Esophagus squamous epithelium (tissue), 5 donors: Measurements from ENCODE around the gene FAM187B. TPM values are rescaled to one million over a fixed set of nuclear protein-coding genes. Genes with fewer than 3 reads are reported as not detected.
"Not testable (repeated sequence)": the region's sequence is repeated elsewhere in the genome, so short reads cannot be mapped to it uniquely, and the experiment has no call there.

Experiments used
- DNase-seq: peaks from one replicate; lab custom pipeline; 2025; lab: John Stamatoyannopoulos, UW
- H3K27ac ChIP-seq, 4 donors: fragments of 200-600 bp; sonication (generic); one replicate each; pipeline ENCODE4 v1.5.1; 2016 to 2019; ENCODE audit warnings: mild to moderate bottlenecking in 1 of 4
- H3K27me3 ChIP-seq, 4 donors: fragments of 200-600 bp; sonication (generic); 1 replicate in 3 of 4; 2 replicates in 1 of 4; pipeline versions ENCODE4 v1.5.1 to v1.6.0; 2017 to 2021; ENCODE audit warnings: antibody characterized with exemption in 1 of 4
- H3K36me3 ChIP-seq, 3 donors: fragments of 200-600 bp; sonication (generic); one replicate each; pipeline ENCODE4 v1.5.1; 2016 to 2019
- H3K4me1 ChIP-seq, 3 donors: fragments of 200-600 bp; sonication (generic); one replicate each; pipeline ENCODE4 v1.5.1; 2017 to 2019
- H3K4me3 ChIP-seq, 4 donors: fragments of 200-600 bp; sonication (generic); 1 replicate in 3 of 4; 2 replicates in 1 of 4; pipeline ENCODE4 v1.5.1; 2016 to 2019; ENCODE audit warnings: mild to moderate bottlenecking in 2 of 4, moderate library complexity in 1 of 4
- H3K9me3 ChIP-seq, 3 donors: fragments of 200-600 bp; sonication (generic); one replicate each; pipeline ENCODE4 v1.5.1; 2016 to 2019
- CTCF ChIP-seq, 6 experiments: fragments of 450-650 bp in 4 of 6; fragments of 200-600 bp in 2 of 6; sonication (generic) in 2 of 6; IDR thresholded peaks; one replicate each; pipeline ENCODE4 v1.5.1; 2016 to 2019; ENCODE audit warnings: antibody characterized with exemption in 6 of 6, mild to moderate bottlenecking in 4 of 6, moderate library complexity in 4 of 6
- POLR2A ChIP-seq, 4 donors: fragments of 450-650 bp; IDR thresholded peaks; one replicate each; pipeline ENCODE4 v1.6.1; 2017; ENCODE audit warnings: antibody characterized with exemption in 4 of 4, mild to moderate bottlenecking in 4 of 4, moderate library complexity in 3 of 4
- WGBS, 2 donors: methylation state at CpG; one replicate each; pipeline ENCODE4 v1.1.5; 2018; 5-methylcytosine and 5-hydroxymethylcytosine counted together
- intact Hi-C: fragments of 100-400 bp; cut with DNase I; formaldehyde crosslinking; loops from one replicate; pipeline ENCODE4 v1.15.0; 2022
- total RNA-seq, 4 donors: library from RNA; depleted of rRNA; stranded (reverse); fragments of >200 nt; gene quantifications; one replicate each; pipeline ENCODE4 v1.1.0, GENCODE V29; 2016
- donor health status: DM: yes; HTN: yes; CAD: no.

The FAM187B gene
- total RNA-seq, 4 donors from 2014 or later: not detected

DNA sequence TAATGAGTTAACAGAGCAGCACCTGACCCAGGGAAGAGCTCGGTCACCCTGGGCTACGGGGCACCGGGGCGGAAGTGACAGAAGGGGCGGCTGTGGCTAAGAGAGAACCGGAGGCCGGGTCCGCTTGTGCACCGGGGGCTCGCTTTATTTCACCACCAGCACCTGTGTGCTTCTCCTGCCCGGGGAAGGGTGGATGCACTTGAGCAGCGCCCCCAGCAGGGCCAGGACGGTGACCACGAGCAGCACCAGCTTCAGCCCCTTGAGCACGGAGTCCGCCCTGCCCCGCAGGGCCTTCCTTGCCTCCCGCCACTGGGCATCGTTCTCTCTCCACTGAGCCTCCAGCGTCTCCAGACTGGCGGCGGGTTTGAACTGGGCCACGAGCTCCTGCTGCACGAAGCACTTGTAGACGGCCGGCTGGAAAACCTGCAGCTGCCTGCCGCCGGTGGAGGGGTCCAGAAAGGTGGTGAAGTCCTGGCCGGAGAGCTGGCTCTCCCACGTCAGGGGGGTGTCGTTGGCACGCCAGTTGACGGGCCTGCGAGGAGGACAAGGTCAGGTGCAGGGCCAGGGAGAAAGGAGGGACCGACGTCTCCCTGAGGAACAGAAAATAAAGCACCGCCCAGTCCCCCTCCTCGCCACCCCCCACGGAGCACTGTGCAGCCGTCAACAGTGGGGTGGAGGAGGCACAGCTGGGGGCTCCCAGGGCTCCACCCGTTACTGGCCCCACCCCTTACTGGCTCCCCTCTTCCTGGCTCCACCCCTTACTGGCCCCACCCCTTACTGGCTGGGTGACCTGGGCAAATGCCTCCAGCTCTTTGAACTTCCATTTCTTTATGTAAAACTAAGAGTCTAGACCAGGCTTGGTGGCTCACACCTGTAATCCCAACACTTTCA lies 3.6 kb downstream of the FAM187B start:
- Histone ChIP-seq H3K4me3 (no peak overlapping the region), H3K9me3 (no peaks in the 10 kb centered on the region), H3K27me3 (no peaks in the 10 kb centered on the region), H3K27ac (no peak overlapping the region), H3K36me3 (no peaks in the 10 kb centered on the region), H3K4me1 (peaks cover 0 to 9% (median 0%) of the 10 kb centered on the region in 3 donors)
- 47 to 66% methylated on average over 14 to 21 of the region's 41 CpGs for WGBS, 2 donors
- intact Hi-C loops: no loop called here
- TF ChIP-seq CTCF (IDR thresholded peaks at IDR 0.05) (no peak), POLR2A (IDR thresholded peaks at IDR 0.05) (no peak)
- DNase-seq: no peak

GRCh38 chr19:35223862-35224505 lies 4.6 kb downstream of the FAM187B start:
- H3K36me3 ChIP-seq: no peaks in the 10 kb centered on the region
- no peak overlapping the region for H3K27ac ChIP-seq
- peaks cover 0 to 9% (median 0%) of the 10 kb centered on the region in 3 donors for H3K4me1 ChIP-seq
- no peak overlapping the region for H3K4me3 ChIP-seq
- no peak for TF ChIP-seq CTCF (IDR thresholded peaks at IDR 0.05)
- no peak for TF ChIP-seq POLR2A (IDR thresholded peaks at IDR 0.05)
- no peaks in the 10 kb centered on the region for H3K27me3 ChIP-seq
- 44 to 74% methylated on average over 2 to 4 of the region's 4 CpGs for WGBS, 2 donors
- H3K9me3 ChIP-seq: no peaks in the 10 kb centered on the region
- no peak for DNase-seq
- intact Hi-C loops: no loop called here

GRCh38 chr19:35223084-35223790 lies 5.3 kb downstream of the FAM187B start:
- H3K9me3 ChIP-seq: no peaks in the 10 kb centered on the region
- intact Hi-C loops: no loop called here
- DNase-seq: no peak
- TF ChIP-seq POLR2A (IDR thresholded peaks at IDR 0.05): no peak
- TF ChIP-seq CTCF (IDR thresholded peaks at IDR 0.05): no peak
- no peaks in the 10 kb centered on the region for H3K36me3 ChIP-seq
- H3K4me1 ChIP-seq: peaks cover 0 to 9% (median 0%) of the 10 kb centered on the region in 3 donors
- H3K4me3 ChIP-seq: no peak overlapping the region
- H3K27me3 ChIP-seq: no peaks in the 10 kb centered on the region
- WGBS, 2 donors: 55 to 75% methylated on average over 2 to 6 of the region's 6 CpGs
- no peak overlapping the region for H3K27ac ChIP-seq

DNA sequence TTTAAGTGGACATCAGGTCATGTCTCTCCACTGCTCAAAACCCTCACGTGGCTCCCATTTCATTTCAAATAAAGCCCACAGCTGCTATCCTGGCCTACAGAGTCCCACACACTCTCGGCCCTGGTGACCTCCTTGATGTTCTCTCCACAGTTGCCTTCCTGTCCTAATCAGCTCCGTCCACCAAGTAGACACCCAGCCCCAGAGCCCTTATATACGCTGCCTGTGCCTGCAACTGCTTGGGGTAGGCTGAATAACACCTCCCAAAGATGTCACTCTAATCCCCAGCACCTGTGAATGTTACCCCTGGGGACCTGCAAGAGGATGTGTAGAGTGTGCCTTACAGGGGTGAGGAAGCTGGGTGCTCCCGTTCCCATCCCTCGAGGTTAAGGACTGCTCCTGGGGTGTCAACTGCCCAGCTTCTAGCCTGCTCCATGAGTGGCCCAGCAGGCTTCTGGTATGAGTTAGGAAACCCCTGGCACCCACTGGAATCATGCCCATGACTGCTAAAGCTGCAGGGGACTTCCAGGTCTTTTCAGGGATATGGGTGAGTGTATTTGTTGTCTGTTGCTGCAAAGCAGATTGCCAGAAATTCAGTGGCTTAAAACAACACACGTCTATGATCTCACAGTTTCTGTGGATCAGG lies 6.0 kb downstream of the FAM187B start:
- no peak overlapping the region for H3K27ac ChIP-seq
- DNase-seq: no peak
- no peaks in the 10 kb centered on the region for H3K36me3 ChIP-seq
- TF ChIP-seq POLR2A (IDR thresholded peaks at IDR 0.05) (no peak), CTCF (IDR thresholded peaks at IDR 0.05) (no peak)
- intact Hi-C loops: no loop called here
- H3K4me3 ChIP-seq: no peak overlapping the region
- peaks cover 0 to 9% (median 0%) of the 10 kb centered on the region in 3 donors for H3K4me1 ChIP-seq
- H3K27me3 ChIP-seq: no peaks in the 10 kb centered on the region
- WGBS, 2 donors: 68 to 75% methylated on average over 5 to 7 of the region's 7 CpGs
- no peaks in the 10 kb centered on the region for H3K9me3 ChIP-seq

- DNase-seq, H3K27ac ChIP-seq, H3K4me3 ChIP-seq, H3K36me3 ChIP-seq, H3K9me3 ChIP-seq, intact Hi-C loops, H3K27me3 ChIP-seq: not testable (repeated sequence)
- WGBS, 2 donors: 75 to 88% methylated on average over 3 of the region's 4 CpGs
- peaks cover 0 to 14% (median 0%) of the 10 kb centered on the region in 3 donors for H3K4me1 ChIP-seq
These were observed 7.5 kb downstream of the FAM187B start for GRCh38 chr19:35220973-35221590.
